ENCODE measurements around the gene LRRTM4. TPM values are rescaled to one million over a fixed set of nuclear protein-coding genes. Genes with fewer than 3 reads are reported as not detected.

LRRTM4 gene
- total RNA-seq, 2 donors from 2014 or later, result 0.24 TPM; not detected in 1

GRCh38 chr2:76861708-76862107 is 660.5 kb downstream of the LRRTM4 start:
- no peak for DNase-seq (ENCODE audit: low spot score)
- H3K27ac ChIP-seq, result no peak overlapping the region
- no peaks in the 10 kb centered on the region for H3K36me3 ChIP-seq
- no peaks in the 10 kb centered on the region for H3K27me3 ChIP-seq
- H3K4me3 ChIP-seq, result no peak overlapping the region
- no peak for TF ChIP-seq CTCF (IDR thresholded peaks at IDR 0.05)
- H3K9me3 ChIP-seq, result no peaks in the 10 kb centered on the region
- H3K4me1 ChIP-seq, result no peaks in the 10 kb centered on the region

- no peak overlapping the region for H3K27ac ChIP-seq
- H3K9me3 ChIP-seq, result no peaks in the 10 kb centered on the region
- no peaks in the 10 kb centered on the region for H3K4me1 ChIP-seq
- no peak overlapping the region for H3K4me3 ChIP-seq
- H3K36me3 ChIP-seq, result no peaks in the 10 kb centered on the region
- DNase-seq (ENCODE audit: low spot score), result no peak
- TF ChIP-seq CTCF (IDR thresholded peaks at IDR 0.05), result no peak
- no peaks in the 10 kb centered on the region for H3K27me3 ChIP-seq
Measured at GRCh38 chr2:76851000-76851399, 671.2 kb downstream of the LRRTM4 start.

- Histone ChIP-seq H3K36me3 (no peaks in the 10 kb centered on the region), H3K4me3 (no peak overlapping the region), H3K27ac (no peak overlapping the region), H3K9me3 (no peaks in the 10 kb centered on the region), H3K4me1 (no peaks in the 10 kb centered on the region), H3K27me3 (no peaks in the 10 kb centered on the region)
- no peak for DNase-seq (ENCODE audit: low spot score)
- no peak for TF ChIP-seq CTCF (IDR thresholded peaks at IDR 0.05)
Measured at GRCh38 chr2:76849086-76849485, 673.1 kb downstream of the LRRTM4 start.

DNA sequence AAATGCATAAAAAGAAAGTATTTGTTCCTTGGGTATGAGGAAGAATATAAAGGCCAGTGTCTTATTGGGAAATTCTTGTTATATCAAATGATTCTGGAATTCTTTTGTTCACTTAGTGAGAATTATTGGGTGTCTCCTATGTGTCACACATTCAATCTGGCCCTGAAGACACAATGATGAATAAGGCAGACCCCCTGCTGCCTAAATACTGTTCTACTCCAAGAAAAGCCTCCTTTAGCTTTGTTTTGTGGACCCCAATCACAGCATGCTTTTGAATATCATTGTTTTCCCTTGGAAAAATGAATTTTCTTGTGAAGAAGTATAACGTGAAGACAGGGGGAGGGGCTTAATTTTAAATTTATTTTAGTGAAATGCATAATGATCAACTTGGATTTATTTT is 682.4 kb downstream of the LRRTM4 start:
- H3K36me3 ChIP-seq, result no peaks in the 10 kb centered on the region
- no peak overlapping the region for H3K4me3 ChIP-seq
- H3K27ac ChIP-seq, result no peak overlapping the region
- no peaks in the 10 kb centered on the region for H3K4me1 ChIP-seq
- no peaks in the 10 kb centered on the region for H3K27me3 ChIP-seq
- TF ChIP-seq CTCF (IDR thresholded peaks at IDR 0.05), result no peak
- DNase-seq (ENCODE audit: low spot score), result no peak
- H3K9me3 ChIP-seq, result no peaks in the 10 kb centered on the region

- H3K36me3 ChIP-seq, result no peaks in the 10 kb centered on the region
- H3K9me3 ChIP-seq, result no peaks in the 10 kb centered on the region
- DNase-seq (ENCODE audit: low spot score), result no peak
- H3K4me1 ChIP-seq, result no peaks in the 10 kb centered on the region
- H3K27me3 ChIP-seq, result no peaks in the 10 kb centered on the region
- H3K4me3 ChIP-seq, result no peak overlapping the region
- H3K27ac ChIP-seq, result no peak overlapping the region
- TF ChIP-seq CTCF (IDR thresholded peaks at IDR 0.05), result no peak
Measured at GRCh38 chr2:76829374-76830234, 692.6 kb downstream of the LRRTM4 start.

- DNase-seq (ENCODE audit: low spot score), result no peak
- Histone ChIP-seq H3K4me1 (no peaks in the 10 kb centered on the region), H3K36me3 (no peaks in the 10 kb centered on the region), H3K27me3 (no peaks in the 10 kb centered on the region), H3K27ac (no peak overlapping the region), H3K9me3 (no peaks in the 10 kb centered on the region), H3K4me3 (no peak overlapping the region)
- no peak for TF ChIP-seq CTCF (IDR thresholded peaks at IDR 0.05)
Measured at GRCh38 chr2:76826691-76827090, 695.5 kb downstream of the LRRTM4 start.

Data from right atrium auricular region (tissue), 2 donors.